Measurements from ENCODE around the gene RMC1. TPM values are rescaled to one million over a fixed set of nuclear protein-coding genes. Genes with fewer than 3 reads are reported as not detected.
"Not testable (repeated sequence)": the region's sequence is repeated elsewhere in the genome, so short reads cannot be mapped to it uniquely, and the experiment has no call there.

Gene RMC1
- total and polyA plus RNA-seq, 2 donors, result 16.8 to 24.4 TPM

- no peak overlapping the region for H3K4me3 ChIP-seq (ENCODE audit: low read depth, low read length)
- 96% methylated on average over 13 of the region's 13 CpGs for WGBS
- H3K4me1 ChIP-seq (ENCODE audit: insufficient read depth), result no peaks in the 10 kb centered on the region
- DNase-seq (ENCODE audit: extremely low spot score), result no peak
- H3K36me3 ChIP-seq (ENCODE audit: insufficient read depth), result peaks cover 6% of the 10 kb centered on the region
- no peak overlapping the region for H3K27ac ChIP-seq (ENCODE audit: low read depth)
Measured at GRCh38 chr18:23545247-23545789, 42.0 kb downstream of the RMC1 start.

- WGBS, result 88% methylated on average over 3 of the region's 3 CpGs
- Histone ChIP-seq H3K4me1 (ENCODE audit: insufficient read depth) (no peaks in the 10 kb centered on the region), H3K4me3 (ENCODE audit: low read depth, low read length) (no peak overlapping the region), H3K36me3 (ENCODE audit: insufficient read depth) (peaks cover 8% of the 10 kb centered on the region), H3K27ac (ENCODE audit: low read depth) (no peak overlapping the region)
- no peak for DNase-seq (ENCODE audit: extremely low spot score)
Measured at GRCh38 chr18:23547306-23547705, 44.0 kb downstream of the RMC1 start.

GRCh38 chr18:23547846-23548245 lies 44.5 kb downstream of the RMC1 start:
- WGBS, result 61% methylated on average over 3 of the region's 3 CpGs
- Histone ChIP-seq H3K27ac (ENCODE audit: low read depth) (no peak overlapping the region), H3K4me1 (ENCODE audit: insufficient read depth) (no peaks in the 10 kb centered on the region), H3K36me3 (ENCODE audit: insufficient read depth) (peaks cover 8% of the 10 kb centered on the region), H3K4me3 (ENCODE audit: low read depth, low read length) (no peak overlapping the region)
- DNase-seq (ENCODE audit: extremely low spot score), result no peak

GRCh38 chr18:23548275-23548674 lies 45.0 kb downstream of the RMC1 start:
- Histone ChIP-seq H3K27ac (ENCODE audit: low read depth) (no peak overlapping the region), H3K4me3 (ENCODE audit: low read depth, low read length) (no peak overlapping the region), H3K36me3 (ENCODE audit: insufficient read depth) (peaks cover 8% of the 10 kb centered on the region), H3K4me1 (ENCODE audit: insufficient read depth) (no peaks in the 10 kb centered on the region)
- WGBS, result 78% methylated on average over 2 of the region's 2 CpGs
- DNase-seq (ENCODE audit: extremely low spot score), result no peak

- H3K27ac ChIP-seq (ENCODE audit: low read depth), result no peak overlapping the region
Measured at GRCh38 chr18:23548719-23549118, 45.4 kb downstream of the RMC1 start.

GRCh38 chr18:23550898-23551297 lies 47.6 kb downstream of the RMC1 start:
- no peak for DNase-seq (ENCODE audit: extremely low spot score)

More at GRCh38 chr18:23548719-23549118, 45.4 kb downstream of the RMC1 start:
- H3K4me3 ChIP-seq (ENCODE audit: low read depth, low read length), result no peak overlapping the region
- WGBS, result 97% methylated on average over 3 of the region's 3 CpGs
- H3K4me1 ChIP-seq (ENCODE audit: insufficient read depth), result no peaks in the 10 kb centered on the region
- peaks cover 11% of the 10 kb centered on the region for H3K36me3 ChIP-seq (ENCODE audit: insufficient read depth)
- DNase-seq (ENCODE audit: extremely low spot score), result no peak

GRCh38 chr18:23551978-23552377 lies 48.7 kb downstream of the RMC1 start:
- no peak for DNase-seq (ENCODE audit: extremely low spot score)
- H3K27ac ChIP-seq (ENCODE audit: low read depth), result no peak overlapping the region
- 96% methylated on average over 3 of the region's 3 CpGs for WGBS
- H3K4me1 ChIP-seq (ENCODE audit: insufficient read depth), result no peaks in the 10 kb centered on the region
- peaks cover 8% of the 10 kb centered on the region for H3K36me3 ChIP-seq (ENCODE audit: insufficient read depth)
- H3K4me3 ChIP-seq (ENCODE audit: low read depth, low read length), result no peak overlapping the region

More at GRCh38 chr18:23550898-23551297, 47.6 kb downstream of the RMC1 start:
- Histone ChIP-seq H3K27ac (ENCODE audit: low read depth) (no peak overlapping the region), H3K4me1 (ENCODE audit: insufficient read depth) (no peaks in the 10 kb centered on the region), H3K36me3 (ENCODE audit: insufficient read depth) (peaks cover 8% of the 10 kb centered on the region), H3K4me3 (ENCODE audit: low read depth, low read length) (no peak overlapping the region)

GRCh38 chr18:23552505-23552904 lies 49.2 kb downstream of the RMC1 start:
- H3K4me1 ChIP-seq (ENCODE audit: insufficient read depth), result no peaks in the 10 kb centered on the region
- DNase-seq (ENCODE audit: extremely low spot score), result no peak
- WGBS, result 85% methylated on average over 11 of the region's 11 CpGs
- H3K36me3 ChIP-seq (ENCODE audit: insufficient read depth), result peaks cover 8% of the 10 kb centered on the region
- H3K27ac ChIP-seq (ENCODE audit: low read depth), result no peak overlapping the region
- H3K4me3 ChIP-seq (ENCODE audit: low read depth, low read length), result no peak overlapping the region

GRCh38 chr18:23553887-23554286 lies 50.6 kb downstream of the RMC1 start:
- H3K36me3 ChIP-seq (ENCODE audit: insufficient read depth), result peaks cover 5% of the 10 kb centered on the region

GRCh38 chr18:23556145-23556780 lies 53.0 kb downstream of the RMC1 start:
- DNase-seq (ENCODE audit: extremely low spot score), result no peak
- no peak overlapping the region for H3K4me3 ChIP-seq (ENCODE audit: low read depth, low read length)
- no peak overlapping the region for H3K27ac ChIP-seq (ENCODE audit: low read depth)
- H3K36me3 ChIP-seq (ENCODE audit: insufficient read depth), result peaks cover 4% of the 10 kb centered on the region
- no peaks in the 10 kb centered on the region for H3K4me1 ChIP-seq (ENCODE audit: insufficient read depth)
- WGBS, result 95% methylated on average over 19 of the region's 19 CpGs

More at GRCh38 chr18:23553887-23554286, 50.6 kb downstream of the RMC1 start:
- Histone ChIP-seq H3K27ac (ENCODE audit: low read depth) (no peak overlapping the region), H3K4me3 (ENCODE audit: low read depth, low read length) (no peak overlapping the region), H3K4me1 (ENCODE audit: insufficient read depth) (no peaks in the 10 kb centered on the region)
- DNase-seq (ENCODE audit: extremely low spot score), result no peak
- 80% methylated on average over 6 of the region's 6 CpGs for WGBS

GRCh38 chr18:23557511-23557910 lies 54.2 kb downstream of the RMC1 start:
- not testable (repeated sequence) for H3K36me3 ChIP-seq (ENCODE audit: insufficient read depth); H3K4me1 ChIP-seq (ENCODE audit: insufficient read depth); H3K4me3 ChIP-seq (ENCODE audit: low read depth, low read length); DNase-seq (ENCODE audit: extremely low spot score); H3K27ac ChIP-seq (ENCODE audit: low read depth)
- WGBS, result 99% methylated on average over 8 of the region's 8 CpGs

- Histone ChIP-seq H3K27ac (ENCODE audit: low read depth) (no peak overlapping the region), H3K36me3 (ENCODE audit: insufficient read depth) (peaks cover 2% of the 10 kb centered on the region), H3K4me3 (ENCODE audit: low read depth, low read length) (no peak overlapping the region), H3K4me1 (ENCODE audit: insufficient read depth) (no peaks in the 10 kb centered on the region)
- 93% methylated on average over 4 of the region's 4 CpGs for WGBS
- DNase-seq (ENCODE audit: extremely low spot score), result no peak
Measured at GRCh38 chr18:23560186-23560585, 56.9 kb downstream of the RMC1 start.

- Histone ChIP-seq H3K4me1 (ENCODE audit: insufficient read depth) (no peaks in the 10 kb centered on the region), H3K27ac (ENCODE audit: low read depth) (no peak overlapping the region), H3K4me3 (ENCODE audit: low read depth, low read length) (no peak overlapping the region), H3K36me3 (ENCODE audit: insufficient read depth) (peaks cover 6% of the 10 kb centered on the region)
- WGBS, result 98% methylated on average over 2 of the region's 2 CpGs
- DNase-seq (ENCODE audit: extremely low spot score), result no peak
Measured at GRCh38 chr18:23563377-23564043, 60.2 kb downstream of the RMC1 start.

- 63% methylated on average over 3 of the region's 3 CpGs for WGBS
- Histone ChIP-seq H3K27ac (ENCODE audit: low read depth) (no peak overlapping the region), H3K36me3 (ENCODE audit: insufficient read depth) (peaks cover 6% of the 10 kb centered on the region), H3K4me3 (ENCODE audit: low read depth, low read length) (no peak overlapping the region), H3K4me1 (ENCODE audit: insufficient read depth) (no peaks in the 10 kb centered on the region)
- no peak for DNase-seq (ENCODE audit: extremely low spot score)
Measured at GRCh38 chr18:23565916-23566547, 62.7 kb downstream of the RMC1 start.

Data from urinary bladder (tissue), 4 donors.